Measurements from ENCODE around the gene ZCCHC8. TPM values are rescaled to one million over a fixed set of nuclear protein-coding genes. Genes with fewer than 3 reads are reported as not detected.

The ZCCHC8 gene
- 11.7 and 16.8 TPM in 2 replicates for total RNA-seq

GRCh38 chr12:122500685-122501488 is at the start of gene ZCCHC8:
Gene ZCCHC8 (minus strand): TSS chr12:122500932. CDS start chr12:122500840, 92 bp downstream.

GRCh38 chr12:122526683-122527477 is 26.1 kb upstream of the ZCCHC8 start, which contains the start of the genes KNTC1 and RSRC2:
Gene KNTC1 (plus strand): TSS chr12:122527249. CDS start chr12:122530064, 2,815 bp downstream.
Gene RSRC2 (minus strand): TSS chr12:122526936. CDS start chr12:122526853, 83 bp downstream.

GRCh38 chr12:122421821-122422729 is 78.7 kb downstream of the ZCCHC8 start, which contains the start of gene CLIP1:
Gene CLIP1 (minus strand): TSS chr12:122422669. CDS start chr12:122380452, 42,217 bp downstream.

Other genes with a start within 250 kb of the ZCCHC8 start
- gene VPS33A, start 234.4 kb downstream of the ZCCHC8 start, total RNA-seq = 15.0 and 15.3 TPM in 2 replicates
- gene CLIP1, start 78.3 kb downstream of the ZCCHC8 start, total RNA-seq = 29.8 and 37.8 TPM in 2 replicates
- 11.8 and 15.3 TPM in 2 replicates for gene RSRC2, start 26.0 kb upstream of the ZCCHC8 start, total RNA-seq
- 5.2 and 35.5 TPM in 2 replicates for gene KNTC1, start 26.3 kb upstream of the ZCCHC8 start, total RNA-seq
- gene HCAR2, start 202.4 kb upstream of the ZCCHC8 start, total RNA-seq = 0.13 TPM in 1 of 2 replicates, not detected in the other
- gene HCAR3, start 215.9 kb upstream of the ZCCHC8 start, total RNA-seq = 0.16 TPM in 1 of 2 replicates, not detected in the other
- gene HCAR1, start 229.9 kb upstream of the ZCCHC8 start, total RNA-seq = 1.8 and 3.4 TPM in 2 replicates